B cell (primary cell): ENCODE results near the gene CGB1. TPM values are rescaled to one million over a fixed set of nuclear protein-coding genes. Genes with fewer than 3 reads are reported as not detected.

ENCODE experiments used
- ATAC-seq: fragments of 200-7000 bp; cut with Tn5 transposase; one replicate; pipeline ENCODE4 v1.10.0; 2021; ENCODE audit warnings: low read depth, mild to moderate bottlenecking, moderate number of reproducible peaks, moderate library complexity
- CTCF ChIA-PET: fragments of 350-600 bp; sonication (Branson Sonifier 250); formaldehyde crosslinking; loops from one replicate; lab custom pipeline; 2021; ENCODE audit warnings: antibody characterized with exemption, inconsistent platforms; lab: Charles Lee
- POLR2A ChIA-PET: fragments of 350-600 bp; sonication (Branson Sonifier 250); formaldehyde crosslinking; loops from one replicate; lab custom pipeline; 2021; ENCODE audit warnings: antibody characterized with exemption; lab: Charles Lee
- DNase-seq: peaks from one replicate; pipeline ENCODE4 v3.0.0; 2013
- H2AFZ ChIP-seq: 2 replicates; pipeline ENCODE4 v1.6.1; 2012; ENCODE audit warnings: mild to moderate bottlenecking, low read depth, low read length; ENCODE audit not compliant: insufficient read depth, poor library complexity, severe bottlenecking
- H3K27ac ChIP-seq, 2 donors: 1 replicate in 1 of 2; 2 replicates in 1 of 2; pipeline ENCODE4 v1.5.1; 2012 to 2013; ENCODE audit warnings: low read length in 2 of 2, mild to moderate bottlenecking in 2 of 2, moderate library complexity in 1 of 2
- H3K27me3 ChIP-seq, 4 experiments: fragments of 200-600 bp in 1 of 4; sonication (generic) in 1 of 4; replicated peaks in 1 of 4; 1 replicate in 2 of 4; 2 replicates in 2 of 4; pipeline versions ENCODE4 v1.6.1 to v1.7.0; 2013 to 2016; ENCODE audit warnings: low read length in 3 of 4, mild to moderate bottlenecking in 2 of 4, mixed read lengths in 1 of 4, moderate library complexity in 1 of 4; ENCODE audit not compliant: insufficient read depth in 4 of 4, control insufficient read depth in 3 of 4; ENCODE audit errors: control extremely low read depth in 1 of 4
- H3K36me3 ChIP-seq, 2 experiments: replicated peaks in 1 of 2; 1 replicate in 1 of 2; 2 replicates in 1 of 2; pipeline versions ENCODE4 v1.6.1 to v1.7.1; 2013; ENCODE audit warnings: low read length in 1 of 2; ENCODE audit not compliant: insufficient read depth in 2 of 2, control insufficient read depth in 1 of 2; ENCODE audit errors: control extremely low read depth in 1 of 2, extremely low read depth in 1 of 2
- H3K4me1 ChIP-seq, 2 donors: fragments of 200-600 bp in 1 of 2; sonication (generic) in 1 of 2; 1 replicate in 1 of 2; 2 replicates in 1 of 2; pipeline versions ENCODE4 v1.5.1 to v1.6.1; 2013 to 2017; ENCODE audit warnings: low read length in 2 of 2; ENCODE audit not compliant: control insufficient read depth in 2 of 2, insufficient read depth in 2 of 2
- H3K4me2 ChIP-seq: replicated peaks from 2 replicates; pipeline ENCODE3; 2012; ENCODE audit warnings: mild to moderate bottlenecking, low read depth, low read length; ENCODE audit not compliant: poor library complexity, severe bottlenecking
- H3K4me3 ChIP-seq, 5 experiments: fragments of 200-600 bp in 1 of 5; sonication (generic) in 1 of 5; 1 replicate in 3 of 5; 2 replicates in 2 of 5; pipeline versions ENCODE4 v1.5.1 to v1.7.0; 2011 to 2016; ENCODE audit warnings: low read length in 4 of 5, mild to moderate bottlenecking in 4 of 5, low read depth in 2 of 5, control low read depth in 1 of 5, moderate library complexity in 1 of 5; ENCODE audit not compliant: insufficient read depth in 1 of 5; ENCODE audit errors: control extremely low read depth in 1 of 5, extremely low read depth in 1 of 5
- H3K79me2 ChIP-seq: fragments of 200-600 bp; sonication (generic); one replicate; pipeline ENCODE4 v1.6.0; 2016; ENCODE audit warnings: low read length; ENCODE audit not compliant: control insufficient read depth, insufficient read depth
- H3K9ac ChIP-seq: fragments of 200-600 bp; sonication (generic); 2 replicates; pipeline ENCODE4 v1.6.1; 2017; ENCODE audit warnings: mild to moderate bottlenecking, low read length, moderate library complexity
- H3K9me3 ChIP-seq, 3 donors: one replicate each; pipeline versions ENCODE4 v1.6.1 to v1.7.1; 2013; ENCODE audit warnings: low read length in 2 of 3; ENCODE audit not compliant: control insufficient read depth in 2 of 3, insufficient read depth in 1 of 3; ENCODE audit errors: control extremely low read depth in 1 of 3
- H4K20me1 ChIP-seq: 2 replicates; pipeline ENCODE4 v1.6.0; 2012; ENCODE audit warnings: mild to moderate bottlenecking, low read length; ENCODE audit not compliant: insufficient read depth, control insufficient read depth, poor library complexity, severe bottlenecking
- H3K27ac Mint-ChIP-seq: one replicate; pipeline ENCODE4 v1.8.0; 2021; ENCODE audit warnings: mixed read lengths
- H3K27me3 Mint-ChIP-seq: one replicate; pipeline ENCODE4 v1.8.0; 2021; ENCODE audit warnings: mixed read lengths
- H3K4me1 Mint-ChIP-seq: one replicate; pipeline ENCODE4 v1.8.0; 2021; ENCODE audit warnings: mixed read lengths
- H3K4me3 Mint-ChIP-seq: one replicate; pipeline ENCODE4 v1.8.0; 2021; ENCODE audit warnings: mixed read lengths
- H3K9me3 Mint-ChIP-seq: one replicate; pipeline ENCODE4 v1.8.0; 2022; ENCODE audit warnings: mixed read lengths; ENCODE audit not compliant: insufficient read depth
- CTCF ChIP-seq: fragments of 200-600 bp; IDR thresholded peaks from one replicate; pipeline ENCODE4 v1.8.0; 2022; ENCODE audit warnings: antibody characterized with exemption, mild to moderate bottlenecking
- EZH2 ChIP-seq: IDR thresholded peaks from 2 replicates; pipeline ENCODE4 v1.6.1; 2012; ENCODE audit warnings: borderline replicate concordance, low read depth, mild to moderate bottlenecking, moderate library complexity, low read length; ENCODE audit not compliant: insufficient read depth, poor library complexity, severe bottlenecking
- WGBS: methylation state at CpG from one replicate; pipeline ENCODE4 v1.1.5; 2013; ENCODE audit warnings: missing lambda C conversion rate; ENCODE audit not compliant: insufficient coverage; 5-methylcytosine and 5-hydroxymethylcytosine counted together
- intact Hi-C: fragments of 100-400 bp; cut with micrococcal nuclease; formaldehyde crosslinking; loops from one replicate; pipeline ENCODE4 v1.10.0; 2022
- polyA plus RNA-seq: library from polyadenylated mRNA; depleted of rRNA; stranded (reverse); fragments of >200 nt; gene quantifications from 2 replicates; pipeline ENCODE4 v1.2.3, GENCODE V29; 2012
- total RNA-seq, 2 donors: library from RNA; stranded (reverse); fragments of 120-200 nt in 1 of 2; gene quantifications; 1 replicate in 1 of 2; 2 replicates in 1 of 2; pipeline versions ENCODE4 v1.2.3 to v1.2.4, GENCODE V29; 2013 to 2022

The CGB1 gene
- total and polyA plus RNA-seq, 2 donors (not counting 1 experiment from before 2014, with no cell fraction given), result not detected

DNA sequence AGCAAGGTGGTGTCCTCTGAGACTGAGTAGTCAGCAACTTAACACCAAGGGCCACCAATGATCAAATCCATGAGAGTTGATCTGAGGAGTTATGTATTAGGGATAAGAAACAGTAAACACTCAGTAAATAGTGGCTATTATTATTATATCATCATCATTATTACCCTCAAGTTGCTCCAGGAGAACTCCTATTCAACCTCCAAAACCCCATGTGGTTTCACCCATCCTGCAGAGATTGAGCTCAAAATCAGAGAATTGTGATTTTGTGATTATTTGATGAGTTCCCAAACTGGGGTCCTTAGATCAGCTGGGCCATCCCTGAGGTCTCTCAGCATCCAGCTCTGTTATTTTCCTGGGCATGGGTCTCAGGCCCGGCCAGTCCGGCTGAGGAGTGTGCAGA is 24.3 kb upstream of the CGB1 start:
- Histone ChIP-seq H3K27ac (no peak overlapping the region), H3K4me3 (no peak overlapping the region), H3K79me2 (no peaks in the 10 kb centered on the region), H3K9me3 (peaks cover 0 to 27% (median 0%) of the 10 kb centered on the region in 3 donors), H2AFZ (no peak overlapping the region), H3K4me2 (no peak overlapping the region), H4K20me1 (no peaks in the 10 kb centered on the region), H3K36me3 (no peaks in the 10 kb centered on the region), H3K9ac (no peak overlapping the region), H3K27me3 (peaks cover 0 to 68% (median 30%) of the 10 kb centered on the region in 4 experiments), H3K4me1 (peaks cover 21 to 22% of the 10 kb centered on the region in 2 donors)
- Mint-ChIP-seq H3K4me3 (no peak overlapping the region), H3K27ac (peak overlapping the region; percentile 23), H3K4me1 (peaks cover 20% of the 10 kb centered on the region), H3K9me3 (no peaks in the 10 kb centered on the region), H3K27me3 (peaks cover 36% of the 10 kb centered on the region)
- no peak for ATAC-seq
- WGBS, result 100% methylated on average over 2 of the region's 2 CpGs
- no peak for TF ChIP-seq EZH2
- TF ChIP-seq CTCF, result no peak
- CTCF ChIA-PET, result interaction anchor here (0.5 to 0.9 kb wide), 5 partner anchors 19 to 656 kb away, joined by 3 to 5 read pairs (median 3); no protein-coding TSS in a partner anchor
- intact Hi-C loops, result no loop called here
- POLR2A ChIA-PET, result no interaction called here
- no peak for DNase-seq

DNA sequence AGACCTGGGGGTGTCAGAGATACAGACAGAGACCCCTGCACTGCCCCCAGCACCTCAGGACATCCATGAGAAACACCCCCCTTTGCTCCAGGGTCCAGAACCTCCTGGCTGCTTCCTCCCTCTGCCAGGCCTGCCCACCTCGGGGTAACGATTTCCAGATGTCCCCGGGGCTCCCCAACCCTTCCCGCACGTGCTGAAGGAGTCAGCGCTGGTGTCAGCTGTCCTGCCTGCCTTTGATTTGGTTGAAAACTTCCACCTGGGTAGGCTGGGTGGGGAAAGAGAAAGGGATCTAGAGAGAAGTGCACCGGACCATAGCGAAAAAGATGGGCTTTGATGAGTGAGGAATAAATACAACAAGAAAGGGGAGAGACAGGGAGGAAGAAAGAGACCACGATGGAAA is 22.4 kb upstream of the CGB1 start:
- Histone ChIP-seq H3K9me3 (peaks cover 0 to 27% (median 0%) of the 10 kb centered on the region in 3 donors), H3K4me2 (no peak overlapping the region), H3K36me3 (no peaks in the 10 kb centered on the region), H3K9ac (no peak overlapping the region), H3K27me3 (peaks cover 0 to 65% (median 25%) of the 10 kb centered on the region in 4 experiments), H3K4me1 (peaks cover 17 to 28% of the 10 kb centered on the region in 2 donors), H3K4me3 (no peak overlapping the region), H4K20me1 (no peaks in the 10 kb centered on the region), H3K79me2 (no peaks in the 10 kb centered on the region), H3K27ac (no peak overlapping the region), H2AFZ (no peak overlapping the region)
- 70% methylated on average over 9 of the region's 9 CpGs for WGBS
- ATAC-seq, result no peak
- H3K9me3 Mint-ChIP-seq, result no peaks in the 10 kb centered on the region
- peaks cover 22% of the 10 kb centered on the region for H3K4me1 Mint-ChIP-seq
- H3K4me3 Mint-ChIP-seq, result peak overlapping the region; percentile 29
- TF ChIP-seq EZH2 (no peak), CTCF (no peak)
- H3K27ac Mint-ChIP-seq, result no peak overlapping the region
- ChIA-PET POLR2A (interaction anchor here (0.6 kb wide), 1 partner anchor 54 kb away, joined by 3 read pairs; no protein-coding TSS in a partner anchor), CTCF (interaction anchor here (1.5 kb wide), 1 partner anchor 12 kb away, joined by 5 read pairs; no protein-coding TSS in a partner anchor)
- intact Hi-C loops, result no loop called here
- DNase-seq, result no peak
- H3K27me3 Mint-ChIP-seq, result peaks cover 28% of the 10 kb centered on the region
